ENCODE results near the gene KIAA1328. TPM values are rescaled to one million over a fixed set of nuclear protein-coding genes. Genes with fewer than 3 reads are reported as not detected.

Gene KIAA1328
- total RNA-seq, 4 donors from 2014 or later = 3.4 to 8.3 (median 6.6) TPM

- TF ChIP-seq, protein P1, sequence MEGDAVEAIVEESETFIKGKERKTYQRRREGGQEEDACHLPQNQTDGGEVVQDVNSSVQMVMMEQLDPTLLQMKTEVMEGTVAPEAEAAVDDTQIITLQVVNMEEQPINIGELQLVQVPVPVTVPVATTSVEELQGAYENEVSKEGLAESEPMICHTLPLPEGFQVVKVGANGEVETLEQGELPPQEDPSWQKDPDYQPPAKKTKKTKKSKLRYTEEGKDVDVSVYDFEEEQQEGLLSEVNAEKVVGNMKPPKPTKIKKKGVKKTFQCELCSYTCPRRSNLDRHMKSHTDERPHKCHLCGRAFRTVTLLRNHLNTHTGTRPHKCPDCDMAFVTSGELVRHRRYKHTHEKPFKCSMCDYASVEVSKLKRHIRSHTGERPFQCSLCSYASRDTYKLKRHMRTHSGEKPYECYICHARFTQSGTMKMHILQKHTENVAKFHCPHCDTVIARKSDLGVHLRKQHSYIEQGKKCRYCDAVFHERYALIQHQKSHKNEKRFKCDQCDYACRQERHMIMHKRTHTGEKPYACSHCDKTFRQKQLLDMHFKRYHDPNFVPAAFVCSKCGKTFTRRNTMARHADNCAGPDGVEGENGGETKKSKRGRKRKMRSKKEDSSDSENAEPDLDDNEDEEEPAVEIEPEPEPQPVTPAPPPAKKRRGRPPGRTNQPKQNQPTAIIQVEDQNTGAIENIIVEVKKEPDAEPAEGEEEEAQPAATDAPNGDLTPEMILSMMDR (IDR thresholded peaks at IDR 0.05 in 4 of 5, conservative IDR thresholded peaks at IDR 0.05 in 1 of 5) = no peak
- TF ChIP-seq POLR2A (IDR thresholded peaks at IDR 0.05) = no peak
- Histone ChIP-seq H3K27me3 (no peaks in the 10 kb centered on the region), H3K4me3 (no peak overlapping the region), H3K27ac (no peak overlapping the region), H3K4me1 (no peaks in the 10 kb centered on the region), H3K36me3 (peaks cover 0 to 2% of the 10 kb centered on the region in 2 donors), H3K9me3 (no peaks in the 10 kb centered on the region)
- DNase-seq (no peak), ATAC-seq (no peak)
- in situ Hi-C loops (cut with MboI; ENCODE audit: low sequenced_read_pairs in 4 of 4) = no loop called here
- intact Hi-C loops (cut with DNase I; ENCODE audit: low total_unique reads) = no loop called here
These were observed 145.8 kb downstream of the KIAA1328 start for GRCh38 chr18:36974686-36975085.

DNA sequence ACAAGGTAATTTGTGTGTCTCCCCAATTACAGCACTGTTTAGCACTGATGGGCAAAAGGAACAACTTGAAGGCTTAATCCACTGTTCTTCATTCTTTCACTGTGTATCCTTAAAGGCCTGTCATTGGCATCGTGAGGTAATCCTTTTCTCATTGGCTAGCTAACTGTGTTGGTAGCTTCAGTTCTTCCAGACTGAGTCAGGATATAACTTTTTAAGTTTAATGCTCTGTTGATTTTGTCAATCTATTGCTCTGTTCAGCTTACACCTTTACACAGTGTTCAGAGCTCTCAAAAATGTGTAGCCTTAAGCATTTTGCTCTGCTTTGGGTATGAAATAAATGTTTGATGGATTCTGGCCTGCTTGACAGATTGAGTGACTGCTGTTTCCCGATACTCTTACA is 148.2 kb downstream of the KIAA1328 start:
- H3K4me3 ChIP-seq = no peak overlapping the region
- no peak overlapping the region for H3K27ac ChIP-seq
- ATAC-seq (no peak), DNase-seq (no peak)
- H3K9me3 ChIP-seq = no peaks in the 10 kb centered on the region
- peaks cover 0 to 8% of the 10 kb centered on the region in 2 donors for H3K36me3 ChIP-seq
- in situ Hi-C loops (cut with MboI; ENCODE audit: low sequenced_read_pairs in 4 of 4) (no loop called here), intact Hi-C loops (cut with DNase I; ENCODE audit: low total_unique reads) (no loop called here)
- TF ChIP-seq POLR2A (IDR thresholded peaks at IDR 0.05) = no peak
- TF ChIP-seq, protein P1 (IDR thresholded peaks at IDR 0.05 in 4 of 5, conservative IDR thresholded peaks at IDR 0.05 in 1 of 5) = no peak
- no peaks in the 10 kb centered on the region for H3K4me1 ChIP-seq
- no peaks in the 10 kb centered on the region for H3K27me3 ChIP-seq

- no peaks in the 10 kb centered on the region for H3K36me3 ChIP-seq
- no peak overlapping the region for H3K27ac ChIP-seq
- no peaks in the 10 kb centered on the region for H3K4me1 ChIP-seq
- H3K4me3 ChIP-seq = no peak overlapping the region
- intact Hi-C loops (cut with DNase I; ENCODE audit: low total_unique reads) = no loop called here
- in situ Hi-C loops (cut with MboI; ENCODE audit: low sequenced_read_pairs in 4 of 4) = no loop called here
- no peaks in the 10 kb centered on the region for H3K27me3 ChIP-seq
- TF ChIP-seq POLR2A (IDR thresholded peaks at IDR 0.05) = no peak
- TF ChIP-seq, protein P1 (IDR thresholded peaks at IDR 0.05 in 4 of 5, conservative IDR thresholded peaks at IDR 0.05 in 1 of 5) = no peak
- ATAC-seq = no peak
- DNase-seq = no peak
- H3K9me3 ChIP-seq = no peaks in the 10 kb centered on the region
These were observed 164.1 kb downstream of the KIAA1328 start for GRCh38 chr18:36993068-36993467.

- TF ChIP-seq POLR2A (IDR thresholded peaks at IDR 0.05) = no peak
- TF ChIP-seq, protein P1 (IDR thresholded peaks at IDR 0.05 in 4 of 5, conservative IDR thresholded peaks at IDR 0.05 in 1 of 5) = no peak
These were observed 177.8 kb downstream of the KIAA1328 start for GRCh38 chr18:37006742-37007141.

DNA sequence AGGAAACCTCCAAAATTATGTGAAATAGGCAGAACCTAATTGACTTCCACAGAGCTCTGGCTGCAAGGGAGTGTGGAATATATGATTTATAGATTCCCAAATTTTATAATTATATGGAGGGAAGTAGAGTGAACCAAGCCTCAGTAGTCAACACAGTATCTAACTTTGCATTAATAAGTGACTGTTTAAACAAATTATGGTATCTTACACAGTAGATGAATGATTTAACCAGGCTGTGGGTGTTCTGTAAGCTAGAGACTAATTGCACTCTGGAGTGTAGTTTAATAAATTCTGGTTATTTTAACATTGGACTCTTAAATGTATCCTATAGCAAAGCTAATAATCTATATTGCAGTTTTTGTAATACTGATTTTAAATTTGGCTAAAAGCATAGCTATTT is 183.5 kb downstream of the KIAA1328 start:
- in situ Hi-C loops (cut with MboI; ENCODE audit: low sequenced_read_pairs in 4 of 4) = no loop called here
- ATAC-seq = no peak

More at GRCh38 chr18:37006742-37007141, 177.8 kb downstream of the KIAA1328 start:
- no peaks in the 10 kb centered on the region for H3K36me3 ChIP-seq
- no peak for DNase-seq
- H3K27ac ChIP-seq = no peak overlapping the region
- ATAC-seq = no peak
- no peaks in the 10 kb centered on the region for H3K9me3 ChIP-seq
- H3K4me3 ChIP-seq = no peak overlapping the region
- H3K4me1 ChIP-seq = no peaks in the 10 kb centered on the region
- H3K27me3 ChIP-seq = no peaks in the 10 kb centered on the region
- in situ Hi-C loops (cut with MboI; ENCODE audit: low sequenced_read_pairs in 4 of 4) (no loop called here), intact Hi-C loops (cut with DNase I; ENCODE audit: low total_unique reads) (no loop called here)

More for the DNA sequence above, 183.5 kb downstream of the KIAA1328 start:
- no peak overlapping the region for H3K4me3 ChIP-seq
- H3K36me3 ChIP-seq = no peaks in the 10 kb centered on the region
- no peaks in the 10 kb centered on the region for H3K27me3 ChIP-seq
- no peaks in the 10 kb centered on the region for H3K4me1 ChIP-seq
- no peak for DNase-seq
- H3K9me3 ChIP-seq = no peaks in the 10 kb centered on the region
- intact Hi-C loops (cut with DNase I; ENCODE audit: low total_unique reads) = no loop called here
- no peak for TF ChIP-seq POLR2A (IDR thresholded peaks at IDR 0.05)
- TF ChIP-seq, protein P1 (IDR thresholded peaks at IDR 0.05 in 4 of 5, conservative IDR thresholded peaks at IDR 0.05 in 1 of 5) = no peak
- no peak overlapping the region for H3K27ac ChIP-seq
